Epithelial cell of proximal tubule (primary cell): ENCODE data around the gene PPFIBP2. TPM values are rescaled to one million over a fixed set of nuclear protein-coding genes. Genes with fewer than 3 reads are reported as not detected.

Experiments
- DNase-seq: peaks from one replicate; pipeline ENCODE4 v3.0.0-alpha.2; 2011; ENCODE audit warnings: low read depth
- H3K4me3 ChIP-seq: 2 replicates; pipeline ENCODE4 v1.5.1; 2011; ENCODE audit warnings: low read depth, mild to moderate bottlenecking, low read length
- CTCF ChIP-seq: conservative IDR thresholded peaks from 2 replicates; pipeline ENCODE4 v1.5.1; 2012; ENCODE audit warnings: low read depth, mild to moderate bottlenecking, low read length
- total RNA-seq: library from RNA; depleted of rRNA; stranded (reverse); fragments of >200 nt; gene quantifications from 2 replicates; pipeline ENCODE4 v1.2.3, GENCODE V29; 2015

PPFIBP2 gene
- total RNA-seq, 1 donor from 2014 or later = 1.7 TPM

- H3K4me3 ChIP-seq = no peak overlapping the region
- no peak for TF ChIP-seq CTCF
- no peak for DNase-seq
These were observed 29.7 kb upstream of the PPFIBP2 start for GRCh38 chr11:7484131-7484530.

DNA sequence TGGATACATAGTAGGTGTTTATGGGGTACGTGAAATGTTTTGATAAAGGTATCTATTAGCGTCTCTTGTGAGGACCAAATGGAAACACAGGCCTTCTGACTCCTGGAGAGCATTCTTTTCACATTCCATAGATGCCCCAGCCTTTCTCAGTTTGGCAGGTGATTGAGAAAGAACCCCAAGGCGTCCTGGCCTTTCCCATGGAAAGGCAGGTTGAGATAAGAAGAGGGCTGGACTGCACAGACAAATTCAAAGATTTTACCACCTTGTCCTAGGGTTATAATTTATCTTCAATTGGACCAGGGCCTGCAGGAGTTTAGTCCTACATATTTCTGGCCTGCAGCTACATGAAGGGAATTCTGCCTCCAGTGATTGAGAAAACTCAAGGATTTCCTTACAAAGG, 29.2 kb upstream of the PPFIBP2 start:
- DNase-seq = no peak
- TF ChIP-seq CTCF = no peak
- H3K4me3 ChIP-seq = no peak overlapping the region

DNA sequence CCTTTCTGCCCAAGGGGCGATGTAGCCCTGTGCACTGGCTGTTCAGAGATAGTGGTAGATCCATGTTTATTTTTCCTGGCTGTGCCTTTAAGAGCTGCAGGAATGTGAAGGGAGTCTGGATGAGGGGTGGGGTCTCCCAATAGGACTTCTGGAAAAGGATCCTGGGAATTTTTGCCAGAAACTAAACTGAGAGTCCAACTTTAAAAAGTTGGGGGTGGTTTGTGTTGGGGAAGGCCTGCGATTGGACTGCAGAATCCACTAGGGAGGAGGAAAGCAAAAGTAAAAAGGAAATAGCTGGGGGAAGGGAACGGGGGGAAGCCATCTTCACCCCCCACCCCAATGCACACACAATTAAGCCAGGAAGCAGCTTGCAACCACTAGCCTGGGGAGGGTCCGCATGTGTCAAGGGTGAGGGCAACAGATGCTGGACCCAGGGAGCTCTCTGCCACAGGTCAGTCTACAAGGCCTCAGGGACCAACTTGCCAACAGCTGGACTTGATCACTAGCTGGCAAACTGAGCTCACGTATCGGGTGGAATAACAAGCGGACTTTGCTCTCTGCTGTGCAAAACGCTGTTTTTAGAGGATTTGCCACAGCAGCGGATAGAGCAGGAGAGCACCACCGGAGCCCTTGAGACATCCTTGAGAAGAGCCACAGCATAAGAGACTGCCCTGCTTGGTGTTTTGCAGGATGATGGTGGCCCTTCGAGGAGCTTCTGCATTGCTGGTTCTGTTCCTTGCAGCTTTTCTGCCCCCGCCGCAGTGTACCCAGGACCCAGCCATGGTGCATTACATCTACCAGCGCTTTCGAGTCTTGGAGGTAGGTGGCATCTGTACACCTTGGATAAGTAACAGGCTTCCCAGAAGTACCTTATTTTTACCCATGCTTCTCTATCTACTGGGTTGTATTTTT, 28.4 kb upstream of the PPFIBP2 start, which contains the start of gene OLFML1:
Gene OLFML1 (plus strand): TSS at position 321 of the 912 bp plus-strand sequence. CDS start 370 bp downstream, at position 691.
- no peak within 1 kb of the TSS for H3K4me3 ChIP-seq
- no peak for DNase-seq
- no peak for TF ChIP-seq CTCF

GRCh38 chr11:7486098-7486780, 27.6 kb upstream of the PPFIBP2 start:
- H3K4me3 ChIP-seq = no peak overlapping the region
- no peak for TF ChIP-seq CTCF
- DNase-seq = no peak

- DNase-seq = no peak
- no peak overlapping the region for H3K4me3 ChIP-seq
- TF ChIP-seq CTCF = no peak
These were observed 27.0 kb upstream of the PPFIBP2 start for GRCh38 chr11:7486781-7487140.

- no peak overlapping the region for H3K4me3 ChIP-seq
- TF ChIP-seq CTCF = no peak
- DNase-seq = no peak
These were observed 26.4 kb upstream of the PPFIBP2 start for GRCh38 chr11:7487360-7487759.

DNA sequence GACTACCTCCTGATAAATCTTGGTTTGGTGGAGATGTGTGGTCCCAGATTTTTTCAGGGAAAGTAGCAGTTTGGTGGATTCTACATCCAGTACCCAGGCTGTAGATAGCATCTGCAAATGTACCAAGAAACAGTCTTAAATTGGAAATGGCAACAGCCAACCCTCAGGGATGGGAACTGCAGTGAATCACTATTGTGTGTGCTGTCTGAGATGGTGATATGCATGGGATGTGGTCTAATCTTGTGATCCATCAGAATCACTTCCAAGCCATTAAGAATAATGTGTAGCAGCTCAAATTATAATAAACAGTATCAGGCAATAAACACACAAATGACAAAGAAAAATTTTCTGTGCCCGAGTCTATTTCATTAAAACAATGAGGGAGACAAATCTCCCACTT, 25.1 kb upstream of the PPFIBP2 start:
- TF ChIP-seq CTCF = no peak
- H3K4me3 ChIP-seq = no peak overlapping the region
- DNase-seq = no peak
